Stimulated activated naive CD8-positive, alpha-beta T cell treated with anti-CD3 and anti-CD28 coated beads, Interleukin-15, Interleukin-2, amounts not matched to agents 100 ng/mL and 50 ng/mL, for 24 hours (primary cell): ENCODE results near the gene CLK2.
A peak's percentile ranks its signal among the peaks of the same experiment; 100 is the strongest.
"Not testable (repeated sequence)": the region's sequence is repeated elsewhere in the genome, so short reads cannot be mapped to it uniquely, and the experiment has no call there.

Source experiments
- H3K27ac Mint-ChIP-seq: one replicate; pipeline ENCODE4 v1.8.0; 2021; ENCODE audit warnings: mild to moderate bottlenecking, mixed read lengths
- H3K27me3 Mint-ChIP-seq: one replicate; pipeline ENCODE4 v1.8.0; 2021; ENCODE audit warnings: mixed read lengths
- H3K36me3 Mint-ChIP-seq: one replicate; pipeline ENCODE4 v1.8.0; 2021; ENCODE audit warnings: low read depth, mixed read lengths
- H3K4me1 Mint-ChIP-seq: one replicate; pipeline ENCODE4 v1.8.0; 2021; ENCODE audit warnings: low read depth, mixed read lengths
- H3K4me3 Mint-ChIP-seq: one replicate; pipeline ENCODE4 v1.8.0; 2021; ENCODE audit warnings: mild to moderate bottlenecking, mixed read lengths
- H3K9me3 Mint-ChIP-seq: one replicate; pipeline ENCODE4 v1.8.0; 2021; ENCODE audit warnings: mixed read lengths

CLK2 gene

GRCh38 chr1:155246796-155247195 is 26.5 kb downstream of the CLK2 start:
- not testable (repeated sequence) for H3K27ac Mint-ChIP-seq
- peaks cover 44% of the 10 kb centered on the region for H3K4me1 Mint-ChIP-seq

DNA sequence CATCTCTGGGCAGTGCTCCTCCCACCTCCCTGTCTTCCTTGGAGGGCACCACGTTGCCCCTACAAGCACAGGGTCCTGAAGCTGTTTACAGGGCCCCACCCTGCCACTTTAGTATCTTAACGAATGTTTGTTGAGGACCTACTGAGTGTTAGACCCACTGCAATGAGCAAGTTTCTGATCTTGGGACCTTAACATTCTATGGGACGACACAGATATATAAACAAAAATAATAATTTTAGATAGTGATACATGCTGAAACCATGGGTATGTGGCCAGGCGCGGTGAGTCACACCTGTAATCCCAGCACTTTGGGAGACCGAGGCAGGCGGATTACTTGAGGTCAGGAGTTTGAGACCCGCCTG is 28.2 kb downstream of the CLK2 start:
- Mint-ChIP-seq H3K4me1 (peaks cover 50% of the 10 kb centered on the region), H3K9me3 (peaks cover 4% of the 10 kb centered on the region), H3K27me3 (peaks cover 4% of the 10 kb centered on the region), H3K4me3 (peak overlapping the region; percentile 87), H3K27ac (peak overlapping the region; percentile 100), H3K36me3 (peaks cover 20% of the 10 kb centered on the region)

More at GRCh38 chr1:155246796-155247195, 26.5 kb downstream of the CLK2 start:
- H3K27me3 Mint-ChIP-seq, H3K9me3 Mint-ChIP-seq, H3K4me3 Mint-ChIP-seq: not testable (repeated sequence)
- H3K36me3 Mint-ChIP-seq = peaks cover 13% of the 10 kb centered on the region

- H3K9me3 Mint-ChIP-seq = peaks cover 4% of the 10 kb centered on the region
- H3K4me3 Mint-ChIP-seq = peak overlapping the region; percentile 87
- H3K4me1 Mint-ChIP-seq = peaks cover 47% of the 10 kb centered on the region
- H3K27ac Mint-ChIP-seq = peak overlapping the region; percentile 100
- H3K27me3 Mint-ChIP-seq = peaks cover 4% of the 10 kb centered on the region
- peaks cover 20% of the 10 kb centered on the region for H3K36me3 Mint-ChIP-seq
Observed at GRCh38 chr1:155244368-155245162, 28.7 kb downstream of the CLK2 start.

- Mint-ChIP-seq H3K9me3 (peaks cover 4% of the 10 kb centered on the region), H3K27ac (peak overlapping the region; percentile 89), H3K27me3 (peaks cover 4% of the 10 kb centered on the region), H3K4me3 (peak overlapping the region; percentile 87), H3K4me1 (peaks cover 47% of the 10 kb centered on the region), H3K36me3 (peaks cover 20% of the 10 kb centered on the region)
Observed at GRCh38 chr1:155242805-155243358, 30.4 kb downstream of the CLK2 start.

DNA sequence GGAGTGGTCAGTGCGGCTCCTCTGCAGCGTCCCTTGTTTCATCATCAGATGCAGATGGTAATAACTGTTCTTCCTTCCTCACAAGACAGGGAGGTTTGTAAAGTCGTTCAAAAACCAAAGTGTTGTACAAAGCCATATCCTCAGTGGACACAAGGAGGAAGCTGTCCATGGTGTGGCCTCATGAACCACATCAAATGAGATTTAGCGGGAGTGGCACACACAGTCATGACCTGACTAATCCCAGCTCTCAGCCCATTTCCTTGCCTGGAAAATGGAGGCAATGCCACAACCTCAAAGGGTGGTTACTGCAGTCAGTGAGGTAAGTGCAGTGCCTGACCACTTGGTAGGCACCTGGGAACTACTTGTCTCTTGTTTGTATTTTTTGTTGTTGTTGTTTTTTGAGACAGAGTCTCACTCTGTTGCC is 31.5 kb downstream of the CLK2 start:
- Mint-ChIP-seq H3K27me3 (peaks cover 4% of the 10 kb centered on the region), H3K36me3 (peaks cover 24% of the 10 kb centered on the region), H3K9me3 (peaks cover 4% of the 10 kb centered on the region), H3K27ac (peak overlapping the region; percentile 88), H3K4me3 (peak overlapping the region; percentile 82), H3K4me1 (peaks cover 47% of the 10 kb centered on the region)

DNA sequence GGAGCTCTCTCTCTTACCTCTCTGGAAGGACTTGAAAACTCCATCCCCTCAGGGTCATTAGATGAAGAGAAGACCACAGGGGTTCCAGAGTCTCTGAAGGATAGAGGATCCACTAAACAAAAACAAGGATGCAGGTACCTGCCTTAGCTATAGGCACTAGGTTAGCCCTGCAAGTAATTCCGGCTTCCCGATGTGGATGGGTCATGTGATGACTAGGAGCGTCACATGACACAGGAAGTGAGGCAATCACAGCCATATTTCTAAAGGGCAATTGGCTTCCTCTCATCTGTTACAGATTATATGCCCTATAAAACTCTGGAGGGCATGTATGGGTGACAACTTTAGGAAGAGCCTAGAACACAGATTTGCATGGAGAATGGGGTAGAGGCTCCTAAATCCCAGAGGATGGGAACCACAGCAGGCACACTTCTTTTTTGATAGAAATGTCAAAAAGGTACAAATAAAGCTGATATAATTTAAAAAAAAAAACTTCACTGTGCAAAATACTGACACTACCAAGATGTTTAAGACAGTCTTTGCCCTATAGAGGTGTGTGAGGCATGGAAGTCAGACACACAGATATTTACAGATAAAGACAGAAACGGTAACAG is 32.1 kb downstream of the CLK2 start:
- H3K4me1 Mint-ChIP-seq = peaks cover 47% of the 10 kb centered on the region
- peak overlapping the region; percentile 82 for H3K4me3 Mint-ChIP-seq
- H3K36me3 Mint-ChIP-seq = peaks cover 25% of the 10 kb centered on the region
- H3K9me3 Mint-ChIP-seq = peaks cover 4% of the 10 kb centered on the region
- peaks cover 4% of the 10 kb centered on the region for H3K27me3 Mint-ChIP-seq
- H3K27ac Mint-ChIP-seq = peak overlapping the region; percentile 88

- Mint-ChIP-seq H3K4me3 (no peak overlapping the region), H3K4me1 (peaks cover 15% of the 10 kb centered on the region), H3K9me3 (no peaks in the 10 kb centered on the region), H3K36me3 (peaks cover 22% of the 10 kb centered on the region), H3K27me3 (no peaks in the 10 kb centered on the region), H3K27ac (no peak overlapping the region)
Observed at GRCh38 chr1:155236451-155236850, 36.9 kb downstream of the CLK2 start.

DNA sequence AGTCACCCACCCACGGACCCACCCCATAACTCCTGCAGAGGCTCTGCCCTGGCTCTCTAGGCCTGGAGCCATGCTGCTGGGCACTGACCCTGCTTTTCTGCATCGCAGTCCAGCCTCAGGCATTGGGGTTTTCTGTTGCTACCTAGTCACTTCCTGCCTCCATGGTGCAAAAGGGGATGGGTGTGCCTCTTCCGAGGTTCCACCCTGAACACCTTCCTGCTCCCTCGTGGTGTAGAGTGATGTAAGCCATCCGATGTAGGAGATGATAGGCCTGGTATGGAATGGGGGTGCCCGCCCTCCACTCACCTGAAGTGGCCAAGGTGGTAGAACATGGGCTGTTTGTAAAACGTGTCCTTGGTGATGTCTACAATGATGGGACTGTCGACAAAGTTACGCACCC is 37.9 kb downstream of the CLK2 start:
- H3K27me3 Mint-ChIP-seq, H3K4me3 Mint-ChIP-seq, H3K9me3 Mint-ChIP-seq, H3K4me1 Mint-ChIP-seq, H3K27ac Mint-ChIP-seq: not testable (repeated sequence)
- H3K36me3 Mint-ChIP-seq = peaks cover 18% of the 10 kb centered on the region

GRCh38 chr1:155233502-155233901 is 39.8 kb downstream of the CLK2 start:
- not testable (repeated sequence) for H3K9me3 Mint-ChIP-seq, H3K27ac Mint-ChIP-seq, H3K4me3 Mint-ChIP-seq, H3K4me1 Mint-ChIP-seq, H3K27me3 Mint-ChIP-seq
- peaks cover 18% of the 10 kb centered on the region for H3K36me3 Mint-ChIP-seq

GRCh38 chr1:155232001-155232978 is 41.0 kb downstream of the CLK2 start:
- Mint-ChIP-seq H3K36me3 (peaks cover 18% of the 10 kb centered on the region), H3K4me1 (peaks cover 18% of the 10 kb centered on the region)
- H3K27ac Mint-ChIP-seq, H3K9me3 Mint-ChIP-seq, H3K27me3 Mint-ChIP-seq, H3K4me3 Mint-ChIP-seq: not testable (repeated sequence)

DNA sequence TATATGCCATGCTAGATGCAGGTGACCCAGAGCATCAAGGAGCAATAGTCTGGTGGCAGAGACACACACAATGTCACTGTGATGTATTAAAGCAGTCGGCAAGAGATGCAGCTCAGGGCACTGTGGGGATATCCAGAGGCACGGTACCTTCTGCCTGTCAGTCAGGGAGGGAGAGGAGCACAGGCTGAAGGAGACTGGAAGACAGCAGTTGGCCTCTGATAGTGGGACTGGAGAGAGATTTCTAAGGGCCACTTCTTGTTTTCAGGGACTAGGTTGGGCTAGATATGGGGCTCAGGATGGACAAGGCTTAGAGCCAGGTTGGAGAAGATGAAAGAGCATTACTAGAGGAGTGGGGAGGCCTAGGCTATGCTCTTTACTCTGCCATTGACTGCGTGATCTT is 42.0 kb downstream of the CLK2 start:
- H3K4me3 Mint-ChIP-seq, H3K36me3 Mint-ChIP-seq, H3K27ac Mint-ChIP-seq, H3K9me3 Mint-ChIP-seq, H3K27me3 Mint-ChIP-seq: not testable (repeated sequence)
- H3K4me1 Mint-ChIP-seq = peaks cover 22% of the 10 kb centered on the region

GRCh38 chr1:155228096-155228427 is 45.2 kb downstream of the CLK2 start:
- Mint-ChIP-seq H3K9me3 (no peaks in the 10 kb centered on the region), H3K4me1 (peaks cover 44% of the 10 kb centered on the region), H3K27ac (peak overlapping the region; percentile 89), H3K4me3 (peak overlapping the region; percentile 83), H3K27me3 (no peaks in the 10 kb centered on the region), H3K36me3 (peaks cover 10% of the 10 kb centered on the region)

GRCh38 chr1:155227261-155228095 is 45.8 kb downstream of the CLK2 start:
- peaks cover 46% of the 10 kb centered on the region for H3K4me1 Mint-ChIP-seq

GRCh38 chr1:155226910-155227260 is 46.4 kb downstream of the CLK2 start:
- Mint-ChIP-seq H3K4me3 (peak overlapping the region; percentile 83), H3K27ac (peak overlapping the region; percentile 89)

More at GRCh38 chr1:155227261-155228095, 45.8 kb downstream of the CLK2 start:
- H3K9me3 Mint-ChIP-seq = no peaks in the 10 kb centered on the region
- H3K4me3 Mint-ChIP-seq = peak overlapping the region; percentile 83
- H3K27me3 Mint-ChIP-seq = no peaks in the 10 kb centered on the region
- peak overlapping the region; percentile 89 for H3K27ac Mint-ChIP-seq
- H3K36me3 Mint-ChIP-seq = peaks cover 10% of the 10 kb centered on the region

More at GRCh38 chr1:155226910-155227260, 46.4 kb downstream of the CLK2 start:
- Mint-ChIP-seq H3K9me3 (no peaks in the 10 kb centered on the region), H3K27me3 (no peaks in the 10 kb centered on the region), H3K4me1 (peaks cover 46% of the 10 kb centered on the region), H3K36me3 (peaks cover 10% of the 10 kb centered on the region)
